GM19035 (cell line): Measurements from ENCODE around the gene CDR2.
"Not testable (repeated sequence)": the region's sequence is repeated elsewhere in the genome, so short reads cannot be mapped to it uniquely, and the experiment has no call there.

Experiments
- ATAC-seq: cut with Tn5 transposase; IDR thresholded peaks from one replicate; pipeline ENCODE4 v1.9.1; 2021; ENCODE audit not compliant: unreplicated experiment

CDR2 gene

GRCh38 chr16:22311520-22311919, 62.9 kb downstream of the CDR2 start:
- ATAC-seq, result no peak

GRCh38 chr16:22308824-22309520, 65.4 kb downstream of the CDR2 start:
- ATAC-seq, result no peak

- ATAC-seq, result no peak
Measured at GRCh38 chr16:22307838-22308237, 66.6 kb downstream of the CDR2 start.

GRCh38 chr16:22306788-22307187, 67.6 kb downstream of the CDR2 start:
- ATAC-seq, result no peak

GRCh38 chr16:22304411-22304810, 70.0 kb downstream of the CDR2 start:
- no peak for ATAC-seq

GRCh38 chr16:22302776-22303363, 71.5 kb downstream of the CDR2 start:
- no peak for ATAC-seq

- ATAC-seq, result not testable (repeated sequence)
Measured at GRCh38 chr16:22301423-22301822, 73.0 kb downstream of the CDR2 start.

- ATAC-seq, result no peak
Measured at GRCh38 chr16:22300427-22301071, 73.9 kb downstream of the CDR2 start.

- no peak for ATAC-seq
Measured at GRCh38 chr16:22299036-22299435, 75.4 kb downstream of the CDR2 start.

GRCh38 chr16:22297871-22298733, 76.3 kb downstream of the CDR2 start:
- peak; percentile 20 for ATAC-seq

- peak; percentile 86 for ATAC-seq
Measured at GRCh38 chr16:22297114-22297870, 77.1 kb downstream of the CDR2 start, which contains the start of gene POLR3E. Gene POLR3E, plus strand, starts transcription at chr16:22297409. Its CDS starts 5,560 bp downstream, at chr16:22302969.

GRCh38 chr16:22296225-22297113, 78.0 kb downstream of the CDR2 start:
- no peak for ATAC-seq
